Prostate gland (tissue), 2 donors: Measurements from ENCODE around the gene HIF1A. TPM values are rescaled to one million over a fixed set of nuclear protein-coding genes. Genes with fewer than 3 reads are reported as not detected.

Experiments
- DNase-seq: peaks from one replicate; pipeline ENCODE4 v3.0.0-alpha.2; 2019; ENCODE audit warnings: low spot score
- H3K27ac ChIP-seq, 2 donors: fragments of 200-600 bp; sonication (generic); 2 replicates each; pipeline ENCODE4 v1.5.1; 2017 to 2019
- H3K27me3 ChIP-seq: fragments of 200-600 bp; sonication (generic); replicated peaks from 2 replicates; pipeline ENCODE4 v1.5.1; 2019; ENCODE audit not compliant: insufficient read depth
- H3K36me3 ChIP-seq, 2 donors: fragments of 200-600 bp; sonication (generic); 1 replicate in 1 of 2; 2 replicates in 1 of 2; pipeline versions ENCODE4 v1.5.1 to v1.8.1; 2017 to 2019
- H3K4me1 ChIP-seq: fragments of 200-600 bp; sonication (generic); replicated peaks from 2 replicates; pipeline ENCODE4 v1.5.1; 2019
- H3K4me3 ChIP-seq, 2 donors: fragments of 200-600 bp; sonication (generic); 2 replicates each; pipeline ENCODE4 v1.5.1; 2017 to 2019
- H3K9me3 ChIP-seq: fragments of 200-600 bp; sonication (generic); 2 replicates; pipeline ENCODE4 v1.5.1; 2017
- POLR2A ChIP-seq: fragments of 450-650 bp; IDR thresholded peaks from one replicate; pipeline ENCODE4 v1.6.1; 2016; ENCODE audit warnings: antibody characterized with exemption, mild to moderate bottlenecking
- POLR2AphosphoS5 ChIP-seq: sonication (generic); formaldehyde crosslinking; IDR thresholded peaks from one replicate; pipeline ENCODE4 v1.6.1; 2017; ENCODE audit warnings: antibody characterized with exemption
- WGBS: methylation state at CpG from one replicate; pipeline ENCODE4 v1.1.5; 2018; 5-methylcytosine and 5-hydroxymethylcytosine counted together
- intact Hi-C: fragments of 100-400 bp; cut with DNase I; formaldehyde crosslinking; loops from one replicate; pipeline ENCODE4 v1.14.2; 2022
- total RNA-seq, 2 donors: library from RNA; depleted of rRNA; stranded (reverse); fragments of >200 nt; gene quantifications; one replicate each; pipeline ENCODE4 v1.1.0, GENCODE V29; 2016
- TF ChIP-seq, protein P1 (sequence below), 4 experiments: fragments of 200-600 bp in 2 of 4; fragments of 450-650 bp in 2 of 4; sonication (generic) in 2 of 4; IDR thresholded peaks; 1 replicate in 3 of 4; 2 replicates in 1 of 4; pipeline ENCODE4 v1.5.1; 2016 to 2019; ENCODE audit warnings: antibody characterized with exemption in 4 of 4, mild to moderate bottlenecking in 2 of 4, moderate library complexity in 2 of 4

Gene HIF1A
- total RNA-seq, 2 donors from 2014 or later, result 61.7 to 101 TPM

DNA sequence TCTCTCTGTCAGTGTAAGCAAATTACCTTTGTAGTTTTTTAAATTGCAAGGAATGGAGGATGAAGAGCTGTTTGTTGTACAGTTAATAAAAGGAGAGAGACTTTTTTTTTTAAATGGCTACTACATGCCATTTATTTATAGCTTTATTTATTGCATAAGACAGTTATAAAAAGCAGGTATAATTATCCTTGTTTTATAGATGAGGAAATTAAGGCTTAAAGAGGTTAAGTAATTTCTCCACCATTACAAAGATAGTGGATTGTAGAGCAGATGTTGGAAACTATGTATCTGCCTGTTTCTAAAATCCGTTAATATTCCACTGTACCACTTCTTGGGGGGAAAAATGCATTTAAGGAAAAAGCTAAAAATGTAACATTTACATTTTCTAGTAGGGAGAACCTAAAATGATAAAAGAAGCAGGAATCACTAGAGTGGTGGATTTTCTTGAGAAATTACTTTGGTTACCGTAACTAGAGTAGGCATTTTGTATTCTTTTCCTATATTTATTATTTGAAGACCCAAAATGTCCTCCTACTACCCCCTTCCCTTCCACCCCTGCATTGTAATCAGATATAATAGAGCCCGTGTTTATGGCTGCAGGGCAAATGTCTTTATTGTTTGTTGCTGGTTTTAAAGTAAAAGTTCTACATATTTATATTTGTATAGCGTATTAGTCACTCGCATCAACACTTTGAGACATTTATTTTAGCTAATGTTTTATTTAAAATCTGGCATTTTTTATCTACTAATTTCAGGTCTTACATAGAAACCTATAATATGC is 69.2 kb downstream of the HIF1A start:
- H3K27me3 ChIP-seq, result no peaks in the 10 kb centered on the region
- TF ChIP-seq, protein P1, sequence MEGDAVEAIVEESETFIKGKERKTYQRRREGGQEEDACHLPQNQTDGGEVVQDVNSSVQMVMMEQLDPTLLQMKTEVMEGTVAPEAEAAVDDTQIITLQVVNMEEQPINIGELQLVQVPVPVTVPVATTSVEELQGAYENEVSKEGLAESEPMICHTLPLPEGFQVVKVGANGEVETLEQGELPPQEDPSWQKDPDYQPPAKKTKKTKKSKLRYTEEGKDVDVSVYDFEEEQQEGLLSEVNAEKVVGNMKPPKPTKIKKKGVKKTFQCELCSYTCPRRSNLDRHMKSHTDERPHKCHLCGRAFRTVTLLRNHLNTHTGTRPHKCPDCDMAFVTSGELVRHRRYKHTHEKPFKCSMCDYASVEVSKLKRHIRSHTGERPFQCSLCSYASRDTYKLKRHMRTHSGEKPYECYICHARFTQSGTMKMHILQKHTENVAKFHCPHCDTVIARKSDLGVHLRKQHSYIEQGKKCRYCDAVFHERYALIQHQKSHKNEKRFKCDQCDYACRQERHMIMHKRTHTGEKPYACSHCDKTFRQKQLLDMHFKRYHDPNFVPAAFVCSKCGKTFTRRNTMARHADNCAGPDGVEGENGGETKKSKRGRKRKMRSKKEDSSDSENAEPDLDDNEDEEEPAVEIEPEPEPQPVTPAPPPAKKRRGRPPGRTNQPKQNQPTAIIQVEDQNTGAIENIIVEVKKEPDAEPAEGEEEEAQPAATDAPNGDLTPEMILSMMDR (IDR thresholded peaks at IDR 0.05), result no peak
- TF ChIP-seq POLR2AphosphoS5 (no peak), POLR2A (no peak)
- H3K27ac ChIP-seq, result peak overlapping the region; percentile 86 to 90
- H3K36me3 ChIP-seq, result no peaks in the 10 kb centered on the region
- WGBS, result 42% methylated on average over 5 of the region's 5 CpGs
- H3K4me3 ChIP-seq, result peak overlapping the region in 1 of 2 donors; percentile 4
- peaks cover 5% of the 10 kb centered on the region for H3K4me1 ChIP-seq
- intact Hi-C loops, result no loop called here
- DNase-seq, result no peak
- H3K9me3 ChIP-seq, result no peaks in the 10 kb centered on the region

DNA sequence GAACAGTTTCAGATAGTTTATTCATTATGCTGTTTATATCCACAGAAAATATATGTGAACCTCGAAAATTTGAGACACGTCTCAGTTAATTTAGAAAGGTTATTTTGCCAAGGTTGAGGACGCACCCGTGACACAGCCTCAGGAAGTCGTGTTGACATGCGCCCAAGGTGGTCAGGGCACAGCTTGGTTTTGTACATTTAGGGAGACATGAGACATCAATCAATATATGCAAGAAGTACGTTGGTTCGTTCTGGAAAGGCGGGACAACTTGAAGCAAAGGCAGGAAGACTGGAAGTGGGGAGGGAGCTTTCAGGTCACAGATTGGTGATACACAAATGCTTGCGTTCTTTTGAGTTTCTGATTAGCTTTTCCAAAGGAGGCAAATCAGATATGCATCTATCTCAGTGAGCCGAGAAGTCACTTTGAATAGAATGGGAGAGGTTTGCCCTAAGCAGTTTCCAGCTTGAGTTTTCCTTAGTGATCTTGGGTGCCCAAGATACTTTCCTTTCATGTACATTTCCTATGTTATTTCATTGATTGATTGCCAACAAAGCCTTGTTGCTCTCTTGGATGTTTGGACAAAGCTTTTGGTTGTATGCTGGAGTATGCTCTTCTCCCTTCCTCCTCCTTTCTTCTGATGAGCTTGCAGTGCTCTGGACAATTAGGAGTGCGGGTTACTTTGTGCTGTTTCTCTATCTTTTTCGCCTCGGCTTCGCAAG is 70.1 kb downstream of the HIF1A start:
- intact Hi-C loops, result no loop called here
- Histone ChIP-seq H3K4me1 (peaks cover 5% of the 10 kb centered on the region), H3K27ac (peak overlapping the region; percentile 86 to 90), H3K4me3 (peak overlapping the region; percentile 5 to 13), H3K36me3 (no peaks in the 10 kb centered on the region), H3K27me3 (no peaks in the 10 kb centered on the region), H3K9me3 (no peaks in the 10 kb centered on the region)
- DNase-seq, result peak; percentile 36
- TF ChIP-seq POLR2AphosphoS5 (peak; percentile 24), POLR2A (no peak)
- 41% methylated on average over 15 of the region's 15 CpGs for WGBS

- Histone ChIP-seq H3K4me3 (peak overlapping the region; percentile 5 to 13), H3K9me3 (no peaks in the 10 kb centered on the region), H3K36me3 (no peaks in the 10 kb centered on the region), H3K4me1 (peaks cover 5% of the 10 kb centered on the region), H3K27me3 (no peaks in the 10 kb centered on the region), H3K27ac (peak overlapping the region; percentile 86 to 90)
- WGBS, result 26% methylated on average over 5 of the region's 5 CpGs
- peak; percentile 26 for DNase-seq
- intact Hi-C loops, result no loop called here
- TF ChIP-seq POLR2A (no peak), POLR2AphosphoS5 (no peak)
- TF ChIP-seq, protein P1 (IDR thresholded peaks at IDR 0.05), result no peak
Observed at GRCh38 chr14:61766151-61766550, 70.8 kb downstream of the HIF1A start.

DNA sequence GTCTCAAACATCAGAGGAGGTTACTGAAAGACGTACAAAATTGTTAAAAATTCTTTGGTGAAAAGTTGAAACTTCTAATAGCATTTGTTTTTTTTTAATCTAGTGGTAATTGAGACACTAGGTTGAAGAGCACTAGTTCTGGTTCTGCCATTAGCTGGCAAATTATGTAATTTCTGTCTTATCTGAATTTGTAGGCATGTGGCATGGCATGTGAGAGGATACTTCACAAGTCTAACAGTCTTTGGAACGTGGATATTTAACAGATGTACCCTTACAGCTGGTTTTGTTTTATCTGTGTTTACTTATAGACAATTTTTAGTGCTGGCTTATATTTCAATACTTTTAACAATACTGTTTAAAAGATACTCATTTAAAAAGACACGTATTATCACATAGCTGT is 72.9 kb downstream of the HIF1A start:
- DNase-seq, result no peak
- intact Hi-C loops, result no loop called here
- Histone ChIP-seq H3K4me1 (peaks cover 5% of the 10 kb centered on the region), H3K27me3 (no peaks in the 10 kb centered on the region), H3K27ac (no peak overlapping the region), H3K4me3 (no peak overlapping the region), H3K9me3 (no peaks in the 10 kb centered on the region), H3K36me3 (no peaks in the 10 kb centered on the region)
- TF ChIP-seq, protein P1 (IDR thresholded peaks at IDR 0.05), result no peak
- no peak for TF ChIP-seq POLR2A
- TF ChIP-seq POLR2AphosphoS5, result no peak
- whole genome bisulfite sequencing, result 70% methylated on average over 3 of the region's 3 CpGs

- H3K27me3 ChIP-seq, result no peaks in the 10 kb centered on the region
- TF ChIP-seq POLR2AphosphoS5 (no peak), POLR2A (no peak)
- TF ChIP-seq, protein P1 (IDR thresholded peaks at IDR 0.05), result no peak
- H3K36me3 ChIP-seq, result no peaks in the 10 kb centered on the region
- intact Hi-C loops, result no loop called here
- DNase-seq, result no peak
- WGBS, result 92% methylated on average over 3 of the region's 3 CpGs
- H3K4me1 ChIP-seq, result peaks cover 5% of the 10 kb centered on the region
- no peaks in the 10 kb centered on the region for H3K9me3 ChIP-seq
- H3K4me3 ChIP-seq, result no peak overlapping the region
- no peak overlapping the region for H3K27ac ChIP-seq
Observed at GRCh38 chr14:61769893-61770292, 74.6 kb downstream of the HIF1A start.
